SH-SY5Y (cell line): ENCODE results near the gene CPS1.

Source experiments
- GATA2 ChIP-seq: IDR thresholded peaks from 2 replicates; pipeline ENCODE4 v1.6.1; 2011; ENCODE audit warnings: mild to moderate bottlenecking, low read depth, low read length
- GATA3 ChIP-seq: IDR thresholded peaks from 2 replicates; pipeline ENCODE4 v1.6.1; 2011; ENCODE audit warnings: low read depth, mild to moderate bottlenecking, low read length, moderate library complexity

CPS1 gene

GRCh38 chr2:210606001-210606400 is 49.6 kb downstream of the CPS1 start:
- TF ChIP-seq GATA3 = no peak

GRCh38 chr2:210611466-210611865 is 55.1 kb downstream of the CPS1 start:
- TF ChIP-seq GATA2 (no peak), GATA3 (no peak)

- TF ChIP-seq GATA3 (no peak), GATA2 (no peak)
Observed at GRCh38 chr2:210616074-210616473, 59.7 kb downstream of the CPS1 start.

GRCh38 chr2:210617318-210617717 is 60.9 kb downstream of the CPS1 start:
- TF ChIP-seq GATA2 (no peak), GATA3 (no peak)

GRCh38 chr2:210617732-210618330 is 61.4 kb downstream of the CPS1 start:
- no peak for TF ChIP-seq GATA2
- TF ChIP-seq GATA3 = no peak

- TF ChIP-seq GATA3 (no peak), GATA2 (no peak)
Observed at GRCh38 chr2:210620456-210620855, 64.1 kb downstream of the CPS1 start.

- TF ChIP-seq GATA3 (no peak), GATA2 (no peak)
Observed at GRCh38 chr2:210623506-210623905, 67.1 kb downstream of the CPS1 start.

- TF ChIP-seq GATA3 (no peak), GATA2 (no peak)
Observed at GRCh38 chr2:210626849-210627248, 70.5 kb downstream of the CPS1 start.

GRCh38 chr2:210630873-210631560 is 74.6 kb downstream of the CPS1 start:
- no peak for TF ChIP-seq GATA3
- TF ChIP-seq GATA2 = no peak

- TF ChIP-seq GATA2 (no peak), GATA3 (no peak)
Observed at GRCh38 chr2:210633699-210634098, 77.3 kb downstream of the CPS1 start.

GRCh38 chr2:210635257-210635656 is 78.9 kb downstream of the CPS1 start:
- TF ChIP-seq GATA3 (no peak), GATA2 (no peak)

- TF ChIP-seq GATA2 (no peak), GATA3 (no peak)
Observed at GRCh38 chr2:210642333-210642732, 85.9 kb downstream of the CPS1 start.

- TF ChIP-seq GATA3 (no peak), GATA2 (no peak)
Observed at GRCh38 chr2:210647151-210647550, 90.8 kb downstream of the CPS1 start.

- TF ChIP-seq GATA3 = no peak
- TF ChIP-seq GATA2 = no peak
Observed at GRCh38 chr2:210654091-210654490, 97.7 kb downstream of the CPS1 start.

GRCh38 chr2:210655229-210655975 is 99.0 kb downstream of the CPS1 start:
- TF ChIP-seq GATA3 (no peak), GATA2 (no peak)
